GM12878 (cell line): ENCODE data around the gene DNPEP. TPM values are rescaled to one million over a fixed set of nuclear protein-coding genes. Genes with fewer than 3 reads are reported as not detected.
A peak's percentile ranks its signal among the peaks of the same experiment; 100 is the strongest.

Source experiments
- ATAC-seq: fragments of 200-7000 bp; cut with Tn5 transposase; 3 replicates; pipeline ENCODE4 v1.9.1; 2020; ENCODE audit warnings: mild to moderate bottlenecking, moderate library complexity
- BruUV-seq: library from RNA; stranded (reverse); fragments of 400-500 nt; replicated peaks from 2 replicates; lab custom pipeline; 2021; lab: Mats Ljungman, UMichigan
- CTCF ChIA-PET: fragments of 300-600 bp; sonication (Branson Sonifier 250); formaldehyde crosslinking; extraction: SDS; loops from one replicate; lab custom pipeline; 2021; ENCODE audit warnings: inconsistent platforms; lab: Yijun Ruan, JAX
- POLR2A ChIA-PET: fragments of 350-600 bp; formaldehyde crosslinking; extraction: SDS; loops from one replicate; lab custom pipeline; 2021; ENCODE audit warnings: inconsistent platforms; lab: Charles Lee
- RAD21 ChIA-PET: fragments of 300-600 bp; sonication (Branson Sonifier 250); formaldehyde crosslinking; loops from one replicate; lab custom pipeline; 2023; ENCODE audit warnings: antibody characterized with exemption; ENCODE audit not compliant: unreplicated experiment; lab: Charles Lee
- SMC1A ChIA-PET: fragments of 300-600 bp; sonication (Branson Sonifier 250); formaldehyde crosslinking; loops from one replicate; lab custom pipeline; 2023; ENCODE audit not compliant: unreplicated experiment, uncharacterized antibody; lab: Charles Lee
- DNase-seq: peaks from one replicate; pipeline ENCODE4 v3.0.0-alpha.2; 2011; ENCODE audit warnings: low read depth, low spot score
- FAIRE-seq: peaks from 3 replicates; lab custom pipeline; 2011; peaks lifted over from hg19 to GRCh38; lab: Jason Lieb, UNC
- H2AFZ ChIP-seq: 2 replicates; pipeline ENCODE4 v1.6.0; 2011; ENCODE audit warnings: low read depth, low read length, control low read depth; ENCODE audit not compliant: control insufficient read depth
- H3K27ac ChIP-seq: 2 replicates; pipeline ENCODE4 v1.5.1; 2011; ENCODE audit warnings: control low read depth; ENCODE audit not compliant: control insufficient read depth, insufficient read depth
- H3K27me3 ChIP-seq, 2 experiments: replicated peaks in 1 of 2; 2 replicates each; pipeline versions ENCODE4 v1.6.0 to v1.6.1; 2011; ENCODE audit warnings: low read length in 1 of 2; ENCODE audit not compliant: control insufficient read depth in 2 of 2, insufficient read depth in 2 of 2
- H3K36me3 ChIP-seq, 2 experiments: 2 replicates each; pipeline ENCODE4 v1.5.1; 2011; ENCODE audit warnings: low read length in 1 of 2; ENCODE audit not compliant: control insufficient read depth in 2 of 2, insufficient read depth in 2 of 2
- H3K4me1 ChIP-seq: 2 replicates; pipeline ENCODE4 v1.6.1; 2011; ENCODE audit warnings: mild to moderate bottlenecking, low read length, moderate library complexity, mixed read lengths; ENCODE audit not compliant: control insufficient read depth, insufficient read depth
- H3K4me2 ChIP-seq: 2 replicates; pipeline ENCODE4 v1.6.0; 2011; ENCODE audit warnings: control low read depth; ENCODE audit not compliant: control insufficient read depth, insufficient read depth
- H3K4me3 ChIP-seq: fragments of 200-600 bp; sonication (generic); 2 replicates; pipeline ENCODE4 v1.5.1; 2016
- H3K79me2 ChIP-seq: 2 replicates; pipeline ENCODE4 v1.6.0; 2011; ENCODE audit warnings: low read length; ENCODE audit not compliant: control insufficient read depth, insufficient read depth
- H3K9ac ChIP-seq: 2 replicates; pipeline ENCODE4 v1.8.0; 2011; ENCODE audit warnings: low read length, control low read depth, mixed read lengths; ENCODE audit not compliant: control insufficient read depth, insufficient read depth
- H3K9me3 ChIP-seq: replicated peaks from 3 replicates; pipeline ENCODE4 v1.5.1; 2011; ENCODE audit warnings: mild to moderate bottlenecking, low read length; ENCODE audit not compliant: control insufficient read depth, insufficient read depth
- H4K20me1 ChIP-seq: 2 replicates; pipeline ENCODE4 v1.6.0; 2011; ENCODE audit not compliant: control insufficient read depth, insufficient read depth
- CTCF ChIP-seq, 3 experiments: IDR thresholded peaks in 2 of 3; conservative IDR thresholded peaks in 1 of 3; 2 replicates each; pipeline ENCODE4 v1.5.1; 2011; ENCODE audit warnings: low read depth in 3 of 3, low read length in 3 of 3, mild to moderate bottlenecking in 3 of 3, control low read depth in 2 of 3, moderate library complexity in 2 of 3, inconsistent platforms in 1 of 3, mixed read lengths in 1 of 3; ENCODE audit not compliant: control insufficient read depth in 2 of 3, insufficient read depth in 1 of 3; ENCODE audit errors: extremely low read depth in 1 of 3
- SMARCA5 ChIP-seq: fragments of 450-650 bp; IDR thresholded peaks from 2 replicates; pipeline ENCODE4 v1.6.1; 2017; ENCODE audit warnings: mild to moderate bottlenecking
- WGBS: methylation state at CpG from one replicate; pipeline ENCODE4 v1.1.6; 2016; ENCODE audit warnings: low lambda C conversion rate; ENCODE audit not compliant: insufficient replicate concordance, insufficient coverage; ENCODE audit errors: missing lambda C conversion rate; 5-methylcytosine and 5-hydroxymethylcytosine counted together
- in situ Hi-C: fragments of 300-500 bp; cut with MboI; formaldehyde crosslinking; loops from 9 replicates; pipeline ENCODE4 v1.14.3; 2018; ENCODE audit warnings: mixed read lengths
- intact Hi-C: fragments of 100-400 bp; cut with micrococcal nuclease; formaldehyde crosslinking; loops from one replicate; pipeline ENCODE4 v1.14.2; 2022; ENCODE audit not compliant: unreplicated experiment
- polyA plus RNA-seq, 11 experiments: library from polyadenylated mRNA; depleted of rRNA in 4 of 11; unstranded in 6 of 11; stranded (reverse) in 5 of 11; fragments of >200 nt; fragmentation: Nextera tagmentation in 4 of 11; fragmentation: Illumina TruSeq in 1 of 11; extraction: Ambion mirVana in 4 of 11; extraction: Trizol in 1 of 11; gene quantifications; 1 replicate in 1 of 11; 2 replicates in 10 of 11; pipeline versions ENCODE4 v1.2.1 to v1.2.3, GENCODE V29; 2011 to 2016; ENCODE audit warnings: inconsistent platforms in 2 of 11, missing spikeins in 2 of 11, low read depth in 1 of 11
- total RNA-seq, 4 experiments: library from RNA; depleted of rRNA in 3 of 4; stranded (reverse); fragments of >200 nt in 3 of 4; fragmentation: Illumina TruSeq in 1 of 4; extraction: Trizol in 1 of 4; gene quantifications; 2 replicates each; pipeline versions ENCODE4 v1.2.1 to v1.2.3, GENCODE V29; 2013 to 2021

Gene DNPEP
- total and polyA plus RNA-seq, 10 of the 15 experiments (the other 5 are each of a cell fraction or from before 2014, with no cell fraction given), result 33.1 to 82.0 (median 64.1) TPM

DNA sequence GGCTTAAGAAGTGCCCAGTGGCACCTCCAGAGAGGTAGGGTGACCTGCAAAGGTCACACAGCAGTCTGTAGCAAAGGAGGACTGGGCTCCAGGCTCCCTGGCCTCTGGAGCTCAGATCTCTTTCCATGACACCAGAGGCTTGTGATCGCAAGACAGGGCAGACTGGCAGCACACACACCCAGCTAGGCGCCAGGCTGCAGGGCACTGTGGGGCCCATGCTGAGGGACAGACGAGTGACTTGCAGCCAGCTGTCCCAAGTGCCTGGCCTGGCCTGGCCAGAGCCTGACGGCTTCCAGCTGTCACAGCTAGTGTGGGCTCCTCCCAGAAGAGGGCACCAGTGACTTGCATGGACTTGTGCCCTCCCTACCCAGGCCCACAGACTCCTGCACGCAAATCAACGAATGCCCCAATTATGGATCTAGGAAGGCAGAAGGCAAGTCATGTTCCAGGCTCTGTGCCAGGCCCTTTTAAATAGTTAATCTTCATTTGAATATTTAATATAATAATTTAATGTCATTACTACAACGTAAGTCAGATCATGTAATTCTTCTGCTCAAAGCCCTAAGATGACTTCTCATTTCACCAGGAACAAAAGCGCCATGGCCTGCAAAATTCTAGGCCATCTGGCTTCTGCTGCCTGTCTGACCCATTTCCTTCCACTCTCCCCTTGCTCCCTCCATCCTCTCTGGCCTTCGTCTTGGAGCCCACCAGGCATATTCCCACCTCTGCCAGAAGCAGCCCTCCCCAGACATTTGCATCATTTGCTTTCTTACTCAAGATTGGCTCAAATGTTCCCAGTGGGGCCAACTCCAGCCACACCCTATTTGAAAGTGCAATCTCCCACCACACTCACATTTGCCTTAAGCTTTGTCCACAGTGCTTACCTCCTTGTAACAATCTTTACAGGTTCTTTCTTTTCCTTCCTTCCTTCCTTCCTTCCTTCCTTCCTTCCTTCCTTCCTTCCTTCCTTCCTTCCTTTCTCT, 43.2 kb upstream of the DNPEP start:
- H3K79me2 ChIP-seq, result no peaks in the 10 kb centered on the region
- RAD21 ChIA-PET, result interaction anchor here (1.1 kb wide), 1 partner anchor 99 kb away, joined by 3 read pairs; no protein-coding TSS in a partner anchor
- H3K27me3 ChIP-seq, result peaks cover 4 to 9% of the 10 kb centered on the region in 2 experiments; a peak in 2 of 4 replicates
- ATAC-seq, result peak; percentile 87
- no peak overlapping the region for H3K27ac ChIP-seq
- DNase-seq, result no peak
- H3K4me1 ChIP-seq, result no peaks in the 10 kb centered on the region
- no TSS peak for BruUV-seq
- no peaks in the 10 kb centered on the region for H3K9me3 ChIP-seq
- H3K9ac ChIP-seq, result no peak overlapping the region
- no peak for FAIRE-seq
- POLR2A ChIA-PET, result no interaction called here
- TF ChIP-seq CTCF (IDR thresholded peaks at IDR 0.05 in 2 of 3, conservative IDR thresholded peaks at IDR 0.05 in 1 of 3; ENCODE audit: control insufficient read depth in 2 of 3, extremely low read depth in 1 of 3, insufficient read depth in 1 of 3, low read depth in 3 of 3, low read length in 3 of 3), result peak in 2 of 3 experiments; percentile 16 to 23; a peak in 2 of 6 replicates
- no peak for TF ChIP-seq SMARCA5
- SMC1A ChIA-PET, result interaction anchor here (0.9 kb wide), 1 partner anchor 28 kb away, joined by 3 read pairs; no protein-coding TSS in a partner anchor
- in situ Hi-C loops, result no loop called here
- H2AFZ ChIP-seq, result no peak overlapping the region
- H3K4me3 ChIP-seq, result no peak overlapping the region
- no peak overlapping the region for H3K4me2 ChIP-seq
- no peaks in the 10 kb centered on the region; the same call in 1 of the 2 replicates for H4K20me1 ChIP-seq
- 25% methylated on average over 9 of the region's 9 CpGs for WGBS
- intact Hi-C loops, result no loop called here
- CTCF ChIA-PET, result interaction anchor here (0.5 to 1.0 kb wide), 6 partner anchors 29 to 358 kb away, joined by 3 to 4 read pairs (median 3); no protein-coding TSS in a partner anchor
- no peaks in the 10 kb centered on the region for H3K36me3 ChIP-seq
